ENCODE data around the gene STOM.

STOM gene

DNA sequence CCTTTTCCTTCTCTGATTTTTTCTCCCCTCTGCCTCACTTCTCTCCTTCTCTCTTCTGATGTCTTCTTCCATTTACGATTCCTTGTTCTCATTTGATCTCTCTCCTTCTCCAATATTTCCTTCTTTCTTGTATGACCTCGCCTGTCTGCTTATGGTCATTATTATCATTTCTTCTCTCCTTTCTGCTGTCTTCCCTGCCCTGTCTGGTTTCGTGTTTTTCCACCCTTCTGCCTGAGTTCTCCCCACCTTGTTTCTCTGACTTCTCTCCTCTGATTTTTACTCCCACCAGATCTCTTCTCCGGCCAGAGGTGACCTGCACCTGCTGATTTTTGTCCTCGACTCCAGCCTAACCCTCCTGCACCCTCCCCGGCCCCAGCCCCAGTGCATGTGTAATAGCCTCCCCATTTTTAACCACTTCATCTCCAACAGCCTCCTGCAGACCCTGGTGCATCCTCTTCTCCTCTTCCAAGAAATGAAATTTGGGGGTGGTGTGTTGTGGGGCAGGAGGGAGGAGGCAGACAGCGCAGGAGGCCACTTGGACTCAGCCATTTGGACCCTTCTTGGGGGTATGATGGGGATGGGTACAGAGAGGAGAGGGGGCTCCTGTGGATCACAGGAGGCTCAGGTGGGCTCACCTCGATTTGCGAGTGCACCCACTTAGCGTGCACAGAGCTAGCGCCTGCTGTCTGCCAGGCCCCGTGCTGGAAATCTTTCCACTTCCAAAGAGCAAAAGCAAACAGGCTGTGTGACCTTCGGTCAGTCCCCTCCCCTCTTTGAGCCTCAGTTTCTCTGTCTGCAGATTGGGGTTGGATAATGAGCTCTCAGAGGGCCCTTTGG, 69.5 kb downstream of the STOM start (continued):
- TF ChIP-seq, protein P1, sequence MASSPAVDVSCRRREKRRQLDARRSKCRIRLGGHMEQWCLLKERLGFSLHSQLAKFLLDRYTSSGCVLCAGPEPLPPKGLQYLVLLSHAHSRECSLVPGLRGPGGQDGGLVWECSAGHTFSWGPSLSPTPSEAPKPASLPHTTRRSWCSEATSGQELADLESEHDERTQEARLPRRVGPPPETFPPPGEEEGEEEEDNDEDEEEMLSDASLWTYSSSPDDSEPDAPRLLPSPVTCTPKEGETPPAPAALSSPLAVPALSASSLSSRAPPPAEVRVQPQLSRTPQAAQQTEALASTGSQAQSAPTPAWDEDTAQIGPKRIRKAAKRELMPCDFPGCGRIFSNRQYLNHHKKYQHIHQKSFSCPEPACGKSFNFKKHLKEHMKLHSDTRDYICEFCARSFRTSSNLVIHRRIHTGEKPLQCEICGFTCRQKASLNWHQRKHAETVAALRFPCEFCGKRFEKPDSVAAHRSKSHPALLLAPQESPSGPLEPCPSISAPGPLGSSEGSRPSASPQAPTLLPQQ (tag by site-specific recombination; IDR thresholded peaks at IDR 0.05) = no peak
- TF ChIP-seq SETDB1 (IDR thresholded peaks at IDR 0.05; ENCODE audit: insufficient read length, low read length) (no peak), ZNF544 (tag by site-specific recombination; IDR thresholded peaks at IDR 0.05) (no peak), ZNF239 (tag by site-specific recombination; IDR thresholded peaks at IDR 0.05) (no peak), ZNF391 (tag by site-specific recombination; IDR thresholded peaks at IDR 0.05; ENCODE audit: borderline replicate concordance, low read depth) (no peak), PRDM1 (tag by site-specific recombination; IDR thresholded peaks at IDR 0.05) (peak; percentile 65), ZNF335 (tag by site-specific recombination; conservative IDR thresholded peaks at IDR 0.05) (peak; percentile 65)

DNA sequence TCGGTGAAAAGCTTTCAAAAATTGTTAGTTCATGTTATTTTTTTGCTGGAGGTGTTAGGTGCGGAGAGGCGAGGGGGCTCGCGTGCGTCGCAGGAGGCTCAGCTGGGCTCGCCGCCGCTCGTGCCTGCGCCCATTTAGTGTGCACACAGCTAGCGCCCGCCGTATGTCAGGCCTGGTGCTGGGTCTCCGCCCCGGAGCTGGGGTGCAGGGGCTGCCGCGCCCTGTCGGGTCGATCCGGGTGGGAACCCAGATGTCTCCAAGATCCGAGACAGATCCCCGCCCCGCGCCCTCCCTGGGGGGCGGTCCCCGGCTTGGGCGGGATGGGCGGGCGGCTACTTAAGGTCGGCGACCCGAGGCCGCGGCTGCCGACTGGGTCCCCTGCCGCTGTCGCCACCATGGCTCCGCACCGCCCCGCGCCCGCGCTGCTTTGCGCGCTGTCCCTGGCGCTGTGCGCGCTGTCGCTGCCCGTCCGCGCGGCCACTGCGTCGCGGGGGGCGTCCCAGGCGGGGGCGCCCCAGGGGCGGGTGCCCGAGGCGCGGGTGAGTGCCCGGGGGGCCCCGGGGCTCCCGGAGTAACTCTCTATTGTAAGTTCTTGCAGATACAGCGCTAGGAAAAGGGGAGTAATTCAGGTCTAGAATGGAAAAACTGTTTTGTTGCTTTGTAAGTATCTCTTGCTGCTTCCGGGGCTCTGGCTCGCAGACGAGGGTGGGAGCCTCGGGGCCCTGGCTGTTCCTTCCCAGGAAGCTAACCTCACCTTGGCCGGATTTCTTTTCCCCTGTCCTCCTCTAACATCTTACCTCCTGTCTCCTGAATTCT, 70.4 kb downstream of the STOM start:
- POLR2A ChIA-PET = interaction anchor here (1.1 to 1.7 kb wide), 2 partner anchors 13 to 98 kb away, joined by 3 to 6 read pairs; partner anchors contain the start of gene RAB14
- peak overlapping the region; percentile 29 for H3K4me3 ChIP-seq (ENCODE audit: low read depth, low read length)
- CTCF ChIA-PET = interaction anchor here (0.5 to 3.1 kb wide), 7 partner anchors 12 to 231 kb away, joined by 3 to 15 read pairs (median 5); no protein-coding TSS in a partner anchor

DNA sequence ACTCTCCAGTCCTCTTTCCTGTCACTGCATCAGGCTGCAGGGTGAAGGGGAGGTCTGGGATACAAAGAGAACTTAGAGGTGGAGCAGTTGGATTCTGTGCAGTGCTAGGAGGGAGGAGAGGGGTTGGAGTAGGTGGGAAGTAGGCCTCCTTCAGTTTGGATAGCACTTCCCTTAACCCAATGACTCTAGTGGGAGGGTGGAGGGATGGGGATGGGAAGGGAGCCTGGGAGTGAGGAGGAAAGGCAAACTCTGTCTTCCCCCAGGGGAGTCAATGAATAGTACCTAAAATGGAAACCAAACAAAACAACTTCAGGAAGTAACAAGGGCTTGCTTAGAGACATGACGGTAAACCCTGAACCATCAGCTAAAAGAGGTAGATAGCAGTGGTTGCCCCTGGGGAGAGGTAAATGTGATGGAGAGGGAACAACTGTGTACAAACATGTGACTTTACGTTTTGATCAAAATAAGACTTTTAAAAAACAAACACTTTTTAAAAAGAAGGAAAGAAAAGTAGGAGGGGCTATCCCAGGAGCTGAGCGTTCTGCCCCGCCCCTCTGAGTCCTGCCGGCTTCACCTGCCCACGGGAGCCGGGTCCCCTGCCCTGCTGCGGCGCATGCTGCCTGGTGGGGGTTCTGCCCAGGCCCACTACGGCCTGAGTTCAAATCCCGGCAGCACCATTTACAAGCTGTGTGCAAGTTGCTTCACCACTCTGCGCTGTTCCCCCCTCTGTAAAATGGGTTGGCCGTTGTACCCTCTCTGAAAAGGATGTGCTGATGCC, 71.2 kb downstream of the STOM start:
- peak overlapping the region; percentile 24; the same call in 1 of the 2 replicates for H3K27ac ChIP-seq (ENCODE audit: extremely low read depth, low read depth, low read length)
- H3K4me1 ChIP-seq (ENCODE audit: control insufficient read depth, insufficient read depth, low read length) = 0 out of 2 replicates have a peak, but pooled peaks cover 2% of the 10 kb centered on the region
- peaks cover 0 to 13% of the 10 kb centered on the region in 2 experiments; a peak in 1 of 3 replicates for H3K36me3 ChIP-seq (ENCODE audit: control insufficient read depth in 2 of 2, insufficient read depth in 1 of 2, low read length in 2 of 2)
- no peak overlapping the region for H3K4me3 ChIP-seq (ENCODE audit: low read depth, low read length)
- no peaks in the 10 kb centered on the region for H3K9me3 ChIP-seq (ENCODE audit: control insufficient read depth, insufficient read depth, low read depth, low read length)
- ChIA-PET POLR2A (interaction anchor here (0.6 to 1.7 kb wide), 3 partner anchors 12 to 97 kb away, joined by 3 to 6 read pairs (median 3); partner anchors contain the start of gene RAB14), CTCF (interaction anchor here (1.1 to 3.1 kb wide), 5 partner anchors 11 to 86 kb away, joined by 3 to 15 read pairs (median 5); no protein-coding TSS in a partner anchor)
- TF ChIP-seq WT1 (tag by site-specific recombination; IDR thresholded peaks at IDR 0.05) (0 out of 2 replicates have a peak, but pooled peaks have one; percentile 11), ZBTB17 (tag by site-specific recombination; IDR thresholded peaks at IDR 0.05) (no peak), ZBTB20 (tag by site-specific recombination; IDR thresholded peaks at IDR 0.05) (peak; percentile 37; the same call in 1 of the 2 replicates), EGR2 (tag by site-specific recombination; IDR thresholded peaks at IDR 0.05; ENCODE audit: low read depth) (peak; percentile 89), ZIC2 (tag by site-specific recombination; IDR thresholded peaks at IDR 0.05) (0 out of 2 replicates have a peak, but pooled peaks have one; percentile 12), SP3 (tag by site-specific recombination; IDR thresholded peaks at IDR 0.05) (0 out of 2 replicates have a peak, but pooled peaks have one; percentile 27), ZNF140 (tag by site-specific recombination; IDR thresholded peaks at IDR 0.05) (no peak), ZFHX2 (tag by site-specific recombination; conservative IDR thresholded peaks at IDR 0.05) (peak; percentile 81), KLF16 (tag by site-specific recombination; IDR thresholded peaks at IDR 0.05) (no peak)
- TF ChIP-seq, protein P2, sequence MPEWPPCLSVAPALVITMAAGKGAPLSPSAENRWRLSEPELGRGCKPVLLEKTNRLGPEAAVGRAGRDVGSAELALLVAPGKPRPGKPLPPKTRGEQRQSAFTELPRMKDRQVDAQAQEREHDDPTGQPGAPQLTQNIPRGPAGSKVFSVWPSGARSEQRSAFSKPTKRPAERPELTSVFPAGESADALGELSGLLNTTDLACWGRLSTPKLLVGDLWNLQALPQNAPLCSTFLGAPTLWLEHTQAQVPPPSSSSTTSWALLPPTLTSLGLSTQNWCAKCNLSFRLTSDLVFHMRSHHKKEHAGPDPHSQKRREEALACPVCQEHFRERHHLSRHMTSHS (tag by site-specific recombination; IDR thresholded peaks at IDR 0.05) = no peak
- TF ChIP-seq, protein P3, sequence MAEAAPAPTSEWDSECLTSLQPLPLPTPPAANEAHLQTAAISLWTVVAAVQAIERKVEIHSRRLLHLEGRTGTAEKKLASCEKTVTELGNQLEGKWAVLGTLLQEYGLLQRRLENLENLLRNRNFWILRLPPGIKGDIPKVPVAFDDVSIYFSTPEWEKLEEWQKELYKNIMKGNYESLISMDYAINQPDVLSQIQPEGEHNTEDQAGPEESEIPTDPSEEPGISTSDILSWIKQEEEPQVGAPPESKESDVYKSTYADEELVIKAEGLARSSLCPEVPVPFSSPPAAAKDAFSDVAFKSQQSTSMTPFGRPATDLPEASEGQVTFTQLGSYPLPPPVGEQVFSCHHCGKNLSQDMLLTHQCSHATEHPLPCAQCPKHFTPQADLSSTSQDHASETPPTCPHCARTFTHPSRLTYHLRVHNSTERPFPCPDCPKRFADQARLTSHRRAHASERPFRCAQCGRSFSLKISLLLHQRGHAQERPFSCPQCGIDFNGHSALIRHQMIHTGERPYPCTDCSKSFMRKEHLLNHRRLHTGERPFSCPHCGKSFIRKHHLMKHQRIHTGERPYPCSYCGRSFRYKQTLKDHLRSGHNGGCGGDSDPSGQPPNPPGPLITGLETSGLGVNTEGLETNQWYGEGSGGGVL (tag by site-specific recombination; IDR thresholded peaks at IDR 0.05) = peak; percentile 61

More for the DNA sequence above, 70.4 kb downstream of the STOM start:
- Histone ChIP-seq H3K4me1 (ENCODE audit: control insufficient read depth, insufficient read depth, low read length) (0 out of 2 replicates have a peak, but pooled peaks cover 2% of the 10 kb centered on the region), H3K9me3 (ENCODE audit: control insufficient read depth, insufficient read depth, low read depth, low read length) (no peaks in the 10 kb centered on the region), H3K36me3 (ENCODE audit: control insufficient read depth in 2 of 2, insufficient read depth in 1 of 2, low read length in 2 of 2) (peaks cover 0 to 21% of the 10 kb centered on the region in 2 experiments; a peak in 1 of 3 replicates), H3K27ac (ENCODE audit: extremely low read depth, low read depth, low read length) (peak overlapping the region; percentile 24; the same call in 1 of the 2 replicates)
- TF ChIP-seq ZBTB20 (tag by site-specific recombination; IDR thresholded peaks at IDR 0.05) = peak; percentile 89
- TF ChIP-seq KLF1 (tag by site-specific recombination; IDR thresholded peaks at IDR 0.05) = peak; percentile 67
- TF ChIP-seq ZNF341 (tag by site-specific recombination; IDR thresholded peaks at IDR 0.05; ENCODE audit: low read depth) = peak; percentile 69
- TF ChIP-seq SP3 (tag by site-specific recombination; IDR thresholded peaks at IDR 0.05) = peak; percentile 46
- TF ChIP-seq, protein P4, sequence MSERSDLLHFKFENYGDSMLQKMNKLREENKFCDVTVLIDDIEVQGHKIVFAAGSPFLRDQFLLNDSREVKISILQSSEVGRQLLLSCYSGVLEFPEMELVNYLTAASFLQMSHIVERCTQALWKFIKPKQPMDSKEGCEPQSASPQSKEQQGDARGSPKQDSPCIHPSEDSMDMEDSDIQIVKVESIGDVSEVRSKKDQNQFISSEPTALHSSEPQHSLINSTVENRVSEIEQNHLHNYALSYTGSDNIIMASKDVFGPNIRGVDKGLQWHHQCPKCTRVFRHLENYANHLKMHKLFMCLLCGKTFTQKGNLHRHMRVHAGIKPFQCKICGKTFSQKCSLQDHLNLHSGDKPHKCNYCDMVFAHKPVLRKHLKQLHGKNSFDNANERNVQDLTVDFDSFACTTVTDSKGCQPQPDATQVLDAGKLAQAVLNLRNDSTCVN (tag by site-specific recombination; optimal IDR thresholded peaks at IDR 0.05) = peak; percentile 34
- no peak for TF ChIP-seq YY2 (tag by site-specific recombination; IDR thresholded peaks at IDR 0.05)
- TF ChIP-seq ZBTB8A (tag by site-specific recombination; IDR thresholded peaks at IDR 0.05) = 0 out of 2 replicates have a peak, but pooled peaks have one; percentile 7
- TF ChIP-seq ZXDB (tag by site-specific recombination; IDR thresholded peaks at IDR 0.05) = no peak
